ENCODE measurements around the gene NPAS3.

The NPAS3 gene

DNA sequence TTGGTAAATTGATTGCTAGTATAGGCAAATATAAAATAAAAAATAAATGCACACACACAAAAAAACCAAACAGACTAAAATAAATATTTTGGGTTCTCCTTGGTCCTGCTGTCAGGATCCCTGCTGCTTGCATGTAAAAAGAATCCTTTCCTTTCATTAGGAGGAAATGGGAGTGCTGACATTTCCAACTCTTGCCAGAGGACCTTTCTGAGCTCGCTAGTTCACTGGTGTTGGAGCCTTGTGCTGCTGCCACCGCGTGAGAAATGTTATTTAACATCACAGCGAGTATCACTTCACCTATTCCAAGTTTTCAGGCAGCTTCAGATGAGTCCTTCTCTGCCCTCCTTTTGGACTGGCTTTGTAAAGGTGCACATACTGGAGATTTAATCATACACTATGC, 358.9 kb downstream of the NPAS3 start:
- no peak for DNase-seq (ENCODE audit: low read depth)
- H3K4me3 ChIP-seq (ENCODE audit: control insufficient read depth, low read depth, low read length), result no peak overlapping the region
- TF ChIP-seq, protein P1, sequence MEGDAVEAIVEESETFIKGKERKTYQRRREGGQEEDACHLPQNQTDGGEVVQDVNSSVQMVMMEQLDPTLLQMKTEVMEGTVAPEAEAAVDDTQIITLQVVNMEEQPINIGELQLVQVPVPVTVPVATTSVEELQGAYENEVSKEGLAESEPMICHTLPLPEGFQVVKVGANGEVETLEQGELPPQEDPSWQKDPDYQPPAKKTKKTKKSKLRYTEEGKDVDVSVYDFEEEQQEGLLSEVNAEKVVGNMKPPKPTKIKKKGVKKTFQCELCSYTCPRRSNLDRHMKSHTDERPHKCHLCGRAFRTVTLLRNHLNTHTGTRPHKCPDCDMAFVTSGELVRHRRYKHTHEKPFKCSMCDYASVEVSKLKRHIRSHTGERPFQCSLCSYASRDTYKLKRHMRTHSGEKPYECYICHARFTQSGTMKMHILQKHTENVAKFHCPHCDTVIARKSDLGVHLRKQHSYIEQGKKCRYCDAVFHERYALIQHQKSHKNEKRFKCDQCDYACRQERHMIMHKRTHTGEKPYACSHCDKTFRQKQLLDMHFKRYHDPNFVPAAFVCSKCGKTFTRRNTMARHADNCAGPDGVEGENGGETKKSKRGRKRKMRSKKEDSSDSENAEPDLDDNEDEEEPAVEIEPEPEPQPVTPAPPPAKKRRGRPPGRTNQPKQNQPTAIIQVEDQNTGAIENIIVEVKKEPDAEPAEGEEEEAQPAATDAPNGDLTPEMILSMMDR (IDR thresholded peaks at IDR 0.05; ENCODE audit: control insufficient read depth, insufficient read depth, low read depth, low read length, missing control alignments), result no peak

DNA sequence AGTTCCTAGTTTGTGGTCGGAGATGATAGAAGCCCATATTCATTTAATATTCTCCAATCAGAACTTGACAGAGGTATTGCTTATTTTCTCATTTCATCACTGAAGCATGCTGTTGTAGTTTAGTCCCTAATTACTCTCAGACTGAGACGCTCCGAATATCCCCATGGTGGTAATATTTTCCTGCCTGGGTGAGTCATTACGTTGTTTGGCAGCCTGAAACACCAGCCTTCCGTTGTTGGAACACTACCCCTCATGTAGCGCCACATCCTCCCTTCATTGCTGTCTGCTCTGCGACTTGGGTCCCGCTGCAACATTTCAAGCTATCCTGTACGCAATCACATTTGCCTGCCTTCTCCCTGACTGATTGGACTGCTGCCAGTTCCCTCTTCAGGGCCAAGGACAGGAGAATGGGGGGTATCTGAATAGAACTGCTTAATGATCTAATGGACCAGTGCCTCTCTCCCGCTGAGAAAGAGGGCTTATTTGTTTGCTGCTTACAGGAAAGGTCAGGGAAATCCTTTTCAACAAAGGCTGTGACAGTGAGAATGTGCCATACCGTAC, 369.1 kb downstream of the NPAS3 start:
- TF ChIP-seq, protein P1 (IDR thresholded peaks at IDR 0.05; ENCODE audit: control insufficient read depth, insufficient read depth, low read depth, low read length, missing control alignments), result no peak
- DNase-seq (ENCODE audit: low read depth), result peak; percentile 54
- no peak overlapping the region for H3K4me3 ChIP-seq (ENCODE audit: control insufficient read depth, low read depth, low read length)

DNA sequence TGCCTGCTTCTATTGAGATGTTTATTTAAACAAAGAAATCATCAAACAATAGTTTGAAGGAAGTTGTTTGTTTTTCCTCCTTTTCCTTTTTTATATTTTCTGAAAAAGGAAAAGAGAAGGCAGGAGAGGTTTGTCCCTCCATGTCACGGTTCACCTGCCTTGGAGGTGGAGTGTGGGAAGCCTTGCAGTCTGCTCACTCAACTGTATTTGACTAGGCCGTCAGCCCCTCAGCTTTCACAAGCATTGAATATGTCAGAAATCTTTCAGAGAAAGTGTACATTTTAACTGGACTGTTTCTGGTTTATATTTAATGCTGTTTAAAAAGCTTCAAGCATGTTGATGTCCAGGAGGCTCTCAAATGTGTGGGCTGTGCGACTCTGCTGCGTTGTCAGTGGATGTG, 370.4 kb downstream of the NPAS3 start:
- no peak overlapping the region for H3K4me3 ChIP-seq (ENCODE audit: control insufficient read depth, low read depth, low read length)
- TF ChIP-seq, protein P1 (IDR thresholded peaks at IDR 0.05; ENCODE audit: control insufficient read depth, insufficient read depth, low read depth, low read length, missing control alignments), result no peak
- no peak for DNase-seq (ENCODE audit: low read depth)

DNA sequence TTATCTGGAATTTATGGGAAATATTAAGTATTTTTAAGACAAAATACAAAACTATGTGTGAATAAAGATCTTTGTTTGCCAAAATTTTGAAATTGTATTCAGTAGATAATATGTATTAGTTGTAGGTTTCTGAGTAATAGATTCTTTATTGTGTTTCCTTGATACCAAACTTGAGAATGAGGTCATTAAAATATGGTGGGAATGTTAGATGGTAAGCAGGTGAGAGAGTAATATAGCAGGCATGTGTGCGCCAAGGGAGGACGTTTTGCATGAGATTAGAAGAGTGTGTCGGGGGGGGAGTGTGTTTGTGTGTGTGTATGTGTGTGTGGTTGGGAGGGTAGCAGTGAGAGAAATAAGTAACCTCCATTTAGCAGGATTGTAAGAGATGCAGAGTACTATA, 376.5 kb downstream of the NPAS3 start:
- no peak overlapping the region for H3K4me3 ChIP-seq (ENCODE audit: control insufficient read depth, low read depth, low read length)
- no peak for DNase-seq (ENCODE audit: low read depth)
- TF ChIP-seq, protein P1 (IDR thresholded peaks at IDR 0.05; ENCODE audit: control insufficient read depth, insufficient read depth, low read depth, low read length, missing control alignments), result no peak

DNA sequence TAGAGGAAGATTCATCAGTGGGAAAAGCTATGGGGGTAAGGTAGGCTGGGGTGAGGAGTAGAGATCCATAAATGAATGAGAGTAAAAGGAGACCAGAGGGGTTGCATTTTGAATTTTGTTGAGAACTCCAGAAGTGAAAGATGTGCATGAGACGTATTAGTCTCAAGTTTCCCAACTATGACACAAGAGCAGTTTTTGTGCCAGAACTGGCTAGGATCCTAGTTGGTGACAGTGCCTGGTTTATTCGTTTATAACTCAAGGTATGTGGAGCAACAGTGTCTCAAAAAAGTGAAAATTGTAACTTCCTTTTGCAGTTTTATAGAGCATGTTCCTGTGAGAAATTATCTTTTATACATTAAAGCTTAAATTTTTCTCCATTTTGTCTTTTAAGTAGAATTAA, 377.0 kb downstream of the NPAS3 start:
- no peak overlapping the region for H3K4me3 ChIP-seq (ENCODE audit: control insufficient read depth, low read depth, low read length)
- no peak for DNase-seq (ENCODE audit: low read depth)
- TF ChIP-seq, protein P1 (IDR thresholded peaks at IDR 0.05; ENCODE audit: control insufficient read depth, insufficient read depth, low read depth, low read length, missing control alignments), result no peak

DNA sequence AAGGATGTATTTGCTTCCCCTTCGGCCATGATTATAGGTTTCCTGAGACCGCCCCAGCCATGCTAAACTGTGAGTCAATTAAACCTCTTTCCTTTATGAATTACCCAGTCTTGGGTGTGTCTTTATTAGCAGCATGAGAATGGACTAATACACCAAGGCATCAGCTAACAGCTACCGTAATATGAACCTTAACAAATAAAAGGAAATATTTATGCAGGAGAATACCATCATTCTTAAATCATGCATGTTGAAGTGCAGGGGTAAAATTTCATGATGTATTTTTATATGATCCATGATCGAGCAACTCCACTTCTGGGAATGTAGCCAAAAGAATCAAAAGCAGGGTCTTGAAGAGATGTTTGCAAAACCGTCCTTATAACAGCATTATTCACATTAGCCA, 379.0 kb downstream of the NPAS3 start:
- no peak for DNase-seq (ENCODE audit: low read depth)
- no peak overlapping the region for H3K4me3 ChIP-seq (ENCODE audit: control insufficient read depth, low read depth, low read length)
- TF ChIP-seq, protein P1 (IDR thresholded peaks at IDR 0.05; ENCODE audit: control insufficient read depth, insufficient read depth, low read depth, low read length, missing control alignments), result no peak

DNA sequence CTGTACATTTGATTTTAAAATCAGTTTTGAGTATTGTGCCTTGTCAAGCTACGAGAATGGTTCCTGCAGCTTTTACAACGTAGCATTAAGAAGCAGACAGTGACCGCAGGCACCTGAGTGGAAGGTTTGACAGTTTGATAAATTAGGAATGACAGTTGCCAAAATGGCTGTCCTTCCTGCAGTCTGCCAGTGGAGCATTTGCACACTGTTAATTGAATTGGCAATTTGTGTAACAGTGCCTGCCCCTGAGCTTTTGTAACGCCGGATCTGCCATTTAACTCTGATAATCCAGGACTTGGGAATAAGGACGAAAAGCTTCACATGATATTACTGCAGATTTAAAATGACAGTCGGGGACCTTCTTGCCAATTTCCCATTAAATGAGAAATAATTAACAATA, 385.3 kb downstream of the NPAS3 start:
- DNase-seq (ENCODE audit: low read depth), result no peak
- TF ChIP-seq, protein P1 (IDR thresholded peaks at IDR 0.05; ENCODE audit: control insufficient read depth, insufficient read depth, low read depth, low read length, missing control alignments), result no peak
- no peak overlapping the region for H3K4me3 ChIP-seq (ENCODE audit: control insufficient read depth, low read depth, low read length)

Data from AG09309 (cell line).